Mesenchymal stem cell (in vitro differentiated cells and primary cell): ENCODE results near the gene GRM5.

Experiments
- DNase-seq: peaks from one replicate; pipeline ENCODE4 v3.0.0-alpha.2; 2013
- H2AFZ ChIP-seq: one replicate; pipeline ENCODE4 v1.6.1; 2013; ENCODE audit warnings: low read depth, mild to moderate bottlenecking, control low read depth, inconsistent platforms, low read length, moderate library complexity
- H2AK5ac ChIP-seq: 2 replicates; pipeline ENCODE4 v1.6.1; 2013; ENCODE audit warnings: low read length, moderate library complexity, mild to moderate bottlenecking, inconsistent platforms; ENCODE audit not compliant: severe bottlenecking
- H2BK120ac ChIP-seq: one replicate; pipeline ENCODE4 v1.6.1; 2013; ENCODE audit warnings: low read depth, mild to moderate bottlenecking, inconsistent platforms, low read length, moderate library complexity
- H2BK12ac ChIP-seq, 2 experiments: one replicate each; pipeline ENCODE4 v1.6.1; 2013; ENCODE audit warnings: inconsistent platforms in 2 of 2, low read length in 2 of 2, mild to moderate bottlenecking in 2 of 2, moderate library complexity in 2 of 2, control low read depth in 1 of 2
- H2BK15ac ChIP-seq: one replicate; pipeline ENCODE4 v1.6.1; 2013; ENCODE audit warnings: mild to moderate bottlenecking, low read depth, inconsistent platforms; ENCODE audit not compliant: poor library complexity, severe bottlenecking
- H2BK5ac ChIP-seq: 2 replicates; pipeline ENCODE4 v1.6.1; 2013; ENCODE audit warnings: low read depth, mild to moderate bottlenecking, low read length, control low read depth, inconsistent platforms; ENCODE audit not compliant: poor library complexity, severe bottlenecking
- H3K14ac ChIP-seq, 2 experiments: one replicate each; pipeline ENCODE4 v1.6.1; 2013; ENCODE audit warnings: inconsistent platforms in 2 of 2, low read length in 2 of 2, control low read depth in 1 of 2, mild to moderate bottlenecking in 1 of 2, moderate library complexity in 1 of 2
- H3K18ac ChIP-seq, 2 experiments: one replicate each; pipeline ENCODE4 v1.6.1; 2013; ENCODE audit warnings: inconsistent platforms in 2 of 2, low read length in 2 of 2, control low read depth in 1 of 2, low read depth in 1 of 2, mild to moderate bottlenecking in 1 of 2
- H3K23ac ChIP-seq, 2 experiments: one replicate each; pipeline ENCODE4 v1.6.1; 2013; ENCODE audit warnings: inconsistent platforms in 2 of 2, low read length in 2 of 2, mild to moderate bottlenecking in 2 of 2, moderate library complexity in 2 of 2, control low read depth in 1 of 2
- H3K27ac ChIP-seq: 2 replicates; pipeline ENCODE4 v1.5.1; 2013; ENCODE audit warnings: mild to moderate bottlenecking, moderate library complexity, low read length, control low read depth, inconsistent platforms; ENCODE audit not compliant: poor library complexity, severe bottlenecking
- H3K27me3 ChIP-seq, 2 experiments: 2 replicates each; pipeline versions ENCODE4 v1.6.1 to v1.7.0; 2013; ENCODE audit warnings: low read length in 2 of 2, mild to moderate bottlenecking in 2 of 2, moderate library complexity in 2 of 2, control low read depth in 1 of 2, inconsistent platforms in 1 of 2; ENCODE audit not compliant: control insufficient read depth in 1 of 2, insufficient read depth in 1 of 2
- H3K36me3 ChIP-seq, 2 experiments: 2 replicates each; pipeline versions ENCODE4 v1.6.1 to v1.7.0; 2013; ENCODE audit warnings: low read length in 2 of 2, control low read depth in 1 of 2, inconsistent platforms in 1 of 2, low read depth in 1 of 2, mild to moderate bottlenecking in 1 of 2; ENCODE audit not compliant: insufficient read depth in 2 of 2, control insufficient read depth in 1 of 2
- H3K4ac ChIP-seq, 2 experiments: one replicate each; pipeline ENCODE4 v1.6.1; 2013; ENCODE audit warnings: inconsistent platforms in 2 of 2, low read length in 2 of 2, mild to moderate bottlenecking in 2 of 2, moderate library complexity in 2 of 2, control low read depth in 1 of 2, low read depth in 1 of 2
- H3K4me1 ChIP-seq: 2 replicates; pipeline ENCODE4 v1.6.1; 2013; ENCODE audit warnings: low read depth, low read length, control low read depth; ENCODE audit not compliant: control insufficient read depth, insufficient read depth
- H3K4me2 ChIP-seq: 2 replicates; pipeline ENCODE4 v1.6.1; 2013; ENCODE audit warnings: low read length, mild to moderate bottlenecking, inconsistent platforms; ENCODE audit not compliant: poor library complexity, severe bottlenecking
- H3K4me3 ChIP-seq, 2 experiments: 2 replicates each; pipeline versions ENCODE4 v1.5.1 to v1.7.0; 2013; ENCODE audit warnings: low read length in 2 of 2, mild to moderate bottlenecking in 2 of 2, control low read depth in 1 of 2, low read depth in 1 of 2; ENCODE audit not compliant: insufficient read depth in 1 of 2
- H3K79me1 ChIP-seq: replicated peaks from 2 replicates; pipeline ENCODE4 v1.6.1; 2013; ENCODE audit warnings: mild to moderate bottlenecking, control low read depth, low read length, inconsistent platforms; ENCODE audit not compliant: poor library complexity, severe bottlenecking
- H3K9ac ChIP-seq: 2 replicates; pipeline ENCODE4 v1.7.0; 2013; ENCODE audit warnings: mild to moderate bottlenecking, low read length, moderate library complexity
- H3K9me3 ChIP-seq: 2 replicates; pipeline ENCODE4 v1.7.0; 2013; ENCODE audit warnings: mild to moderate bottlenecking, low read length; ENCODE audit not compliant: control insufficient read depth
- H4K8ac ChIP-seq: one replicate; pipeline ENCODE4 v1.6.1; 2013; ENCODE audit warnings: inconsistent platforms, mild to moderate bottlenecking, low read length, moderate library complexity
- H4K91ac ChIP-seq: one replicate; pipeline ENCODE4 v1.6.1; 2013; ENCODE audit warnings: mild to moderate bottlenecking, low read length, inconsistent platforms
- WGBS: methylation state at CpG from one replicate; pipeline ENCODE4 v1.1.7; 2013; ENCODE audit warnings: mixed read lengths; 5-methylcytosine and 5-hydroxymethylcytosine counted together

GRM5 gene

DNA sequence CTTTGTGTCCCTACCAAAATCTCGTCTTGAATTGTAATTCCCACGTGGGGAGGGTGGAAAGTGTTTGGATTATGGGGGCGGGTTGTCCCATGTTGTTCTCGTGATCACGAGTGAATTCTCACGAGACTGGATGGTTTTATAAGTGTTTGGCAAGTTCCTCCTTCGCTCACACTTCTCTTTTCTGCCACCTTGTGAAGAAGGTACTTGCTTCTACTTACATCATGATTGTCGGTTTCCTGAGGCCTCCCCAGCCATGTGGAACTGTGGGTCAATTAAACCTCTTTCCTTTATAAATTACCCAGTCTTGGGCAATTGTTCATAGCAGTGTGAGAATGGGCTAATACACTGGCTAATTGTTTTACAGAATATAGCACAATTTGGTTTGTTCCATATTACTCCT lies 326.3 kb downstream of the GRM5 start:
- Histone ChIP-seq H2AFZ (no peak overlapping the region), H2BK12ac (no peak overlapping the region), H2BK120ac (no peak overlapping the region), H2BK5ac (no peak overlapping the region), H3K9me3 (no peaks in the 10 kb centered on the region), H3K18ac (no peak overlapping the region), H3K4me2 (no peak overlapping the region), H3K23ac (no peak overlapping the region), H3K27ac (no peak overlapping the region), H3K14ac (no peak overlapping the region), H3K4me1 (no peaks in the 10 kb centered on the region), H4K91ac (no peak overlapping the region), H3K79me1 (no peaks in the 10 kb centered on the region), H4K8ac (no peak overlapping the region), H2BK15ac (no peak overlapping the region), H3K27me3 (no peaks in the 10 kb centered on the region), H3K9ac (no peak overlapping the region), H3K4ac (no peak overlapping the region), H2AK5ac (no peak overlapping the region), H3K36me3 (no peaks in the 10 kb centered on the region), H3K4me3 (no peak overlapping the region)
- 62% methylated on average over 8 of the region's 8 CpGs for WGBS
- DNase-seq, result no peak

DNA sequence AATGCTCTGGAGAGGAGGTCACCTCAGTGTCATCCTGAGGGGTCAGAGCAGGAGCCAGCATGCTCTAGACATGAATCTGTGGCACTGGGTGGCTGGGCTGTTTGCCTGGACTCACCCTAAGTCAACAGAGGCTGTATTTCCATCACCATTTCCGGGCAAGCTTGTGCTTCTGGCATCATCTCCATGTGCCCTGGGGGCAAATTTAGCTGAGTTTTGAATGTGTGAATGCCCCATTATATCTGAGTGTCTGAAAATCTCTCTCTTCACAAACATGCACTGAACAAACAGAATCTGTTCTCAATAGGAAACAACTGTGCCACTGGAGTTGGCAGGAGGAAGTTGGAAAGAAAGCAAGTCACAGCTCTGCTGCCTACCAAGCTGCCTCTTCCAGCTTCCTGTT lies 356.2 kb downstream of the GRM5 start:
- Histone ChIP-seq H3K14ac (no peak overlapping the region), H2BK15ac (no peak overlapping the region), H2BK120ac (no peak overlapping the region), H4K8ac (no peak overlapping the region), H3K23ac (no peak overlapping the region), H3K9ac (no peak overlapping the region), H3K9me3 (no peaks in the 10 kb centered on the region), H3K4me2 (no peak overlapping the region), H3K27ac (no peak overlapping the region), H3K18ac (no peak overlapping the region), H2AK5ac (no peak overlapping the region), H3K36me3 (no peaks in the 10 kb centered on the region), H3K4me1 (no peaks in the 10 kb centered on the region), H3K27me3 (no peaks in the 10 kb centered on the region), H2BK12ac (no peak overlapping the region), H2BK5ac (no peak overlapping the region), H4K91ac (no peak overlapping the region), H3K4me3 (no peak overlapping the region), H3K4ac (no peak overlapping the region), H3K79me1 (no peaks in the 10 kb centered on the region), H2AFZ (no peak overlapping the region)
- WGBS, result no CpG with 5 or more reads among the region's 1 CpG
- no peak for DNase-seq

DNA sequence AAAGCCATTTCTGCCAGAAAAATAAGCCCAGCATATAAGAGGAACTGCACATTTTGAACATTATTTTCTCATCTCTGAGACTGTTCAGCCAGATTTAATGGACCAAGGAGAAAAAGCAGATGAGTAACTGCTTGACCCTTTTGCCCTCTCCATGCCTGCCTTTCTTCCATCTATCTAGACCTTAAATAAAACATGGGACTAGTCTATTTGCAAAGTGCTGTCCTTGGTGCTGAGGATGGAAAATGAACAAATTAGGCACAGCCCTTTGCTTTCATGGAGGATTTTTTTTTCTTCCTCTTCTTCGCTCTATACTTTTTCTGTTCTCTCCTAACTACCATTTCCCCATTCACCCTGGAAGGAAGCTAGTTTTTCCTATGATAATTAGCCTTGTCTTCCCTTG lies 361.3 kb downstream of the GRM5 start:
- Histone ChIP-seq H2BK15ac (no peak overlapping the region), H3K9me3 (no peaks in the 10 kb centered on the region), H2AFZ (no peak overlapping the region), H2AK5ac (no peak overlapping the region), H3K4ac (no peak overlapping the region), H3K4me2 (no peak overlapping the region), H3K79me1 (no peaks in the 10 kb centered on the region), H3K9ac (no peak overlapping the region), H3K4me3 (no peak overlapping the region), H4K91ac (no peak overlapping the region), H3K27ac (no peak overlapping the region), H4K8ac (no peak overlapping the region), H2BK120ac (no peak overlapping the region), H3K4me1 (no peaks in the 10 kb centered on the region), H2BK5ac (no peak overlapping the region), H2BK12ac (no peak overlapping the region), H3K14ac (no peak overlapping the region), H3K23ac (no peak overlapping the region), H3K27me3 (no peaks in the 10 kb centered on the region), H3K18ac (no peak overlapping the region), H3K36me3 (no peaks in the 10 kb centered on the region)
- 83% methylated on average over 1 of the region's 1 CpG for WGBS
- DNase-seq, result no peak

DNA sequence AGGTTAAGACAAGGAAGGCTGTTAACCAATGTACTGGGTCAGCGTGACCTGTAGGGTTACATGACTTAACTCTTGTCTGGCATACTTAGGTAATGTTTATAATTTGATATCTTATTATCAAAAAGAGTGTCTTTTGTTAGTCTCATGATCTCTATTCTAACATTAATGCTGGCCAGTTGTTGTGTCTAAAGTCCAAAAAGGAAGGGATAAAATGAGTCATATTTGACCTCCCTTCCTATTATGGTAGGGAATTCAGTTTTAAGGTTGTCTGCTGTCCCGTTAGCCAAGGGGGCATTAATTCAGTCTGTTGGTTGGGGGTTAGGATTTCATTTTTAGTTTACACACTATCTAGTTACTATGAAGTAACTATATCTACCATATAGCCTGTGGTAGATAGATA lies 364.0 kb downstream of the GRM5 start:
- H3K36me3 ChIP-seq, result no peaks in the 10 kb centered on the region
- no peaks in the 10 kb centered on the region for H3K27me3 ChIP-seq
- no peak overlapping the region for H3K9ac ChIP-seq
- H2BK12ac ChIP-seq, result no peak overlapping the region
- H3K9me3 ChIP-seq, result no peaks in the 10 kb centered on the region
- WGBS, result no CpG with 5 or more reads among the region's 2 CpGs
- no peak overlapping the region for H3K4me2 ChIP-seq
- no peak overlapping the region for H3K4me3 ChIP-seq
- H3K4ac ChIP-seq, result no peak overlapping the region
- H4K91ac ChIP-seq, result no peak overlapping the region
- H3K4me1 ChIP-seq, result no peaks in the 10 kb centered on the region
- no peak overlapping the region for H3K27ac ChIP-seq
- H3K79me1 ChIP-seq, result no peaks in the 10 kb centered on the region
- no peak for DNase-seq
- H2AK5ac ChIP-seq, result no peak overlapping the region
- no peak overlapping the region for H2BK15ac ChIP-seq
- no peak overlapping the region for H3K14ac ChIP-seq
- H2BK5ac ChIP-seq, result no peak overlapping the region
- no peak overlapping the region for H4K8ac ChIP-seq
- H2BK120ac ChIP-seq, result no peak overlapping the region
- no peak overlapping the region for H3K18ac ChIP-seq
- H3K23ac ChIP-seq, result no peak overlapping the region
- no peak overlapping the region for H2AFZ ChIP-seq
